ENCODE data around the gene PLA2G3. TPM values are rescaled to one million over a fixed set of nuclear protein-coding genes. Genes with fewer than 3 reads are reported as not detected.

PLA2G3 gene
- total and polyA plus RNA-seq, 2 of the 13 experiments (the other 11 are each of a cell fraction or from before 2014, with no cell fraction given): 0.12 to 0.42 TPM

GRCh38 chr22:31139066-31139465 is 1.2 kb downstream of the PLA2G3 start:
- peaks cover 18% of the 10 kb centered on the region for H3K4me1 ChIP-seq (ENCODE audit: insufficient read depth, low read length)
- in situ Hi-C loops (cut with HindIII; ENCODE audit: extremely low pct_ligation_motif_present, low pct_unique_long_range_greater_than_20kb) (no loop called here), intact Hi-C loops (cut with micrococcal nuclease; ENCODE audit: unreplicated experiment) (no loop called here)
- WGBS (ENCODE audit: low lambda C conversion rate): 25% methylated on average over 2 of the region's 3 CpGs
- no TSS peak for BruUV-seq (replicated peaks)
- no peak overlapping the region for H3K4me2 ChIP-seq (ENCODE audit: low read depth, low read length)
- H3K27ac ChIP-seq (ENCODE audit: extremely low read length, insufficient read depth, low read length): no peak overlapping the region
- H3K36me3 ChIP-seq (replicated peaks in 1 of 2; ENCODE audit: control insufficient read depth in 1 of 2, insufficient read depth in 2 of 2, low read length in 2 of 2): no peaks in the 10 kb centered on the region
- H3K9me3 ChIP-seq (ENCODE audit: low read length): no peaks in the 10 kb centered on the region
- peaks cover 5 to 48% of the 10 kb centered on the region in 2 experiments for H3K27me3 ChIP-seq (ENCODE audit: control insufficient read depth in 1 of 2, insufficient read depth in 2 of 2, low read length in 2 of 2)
- no peak for DNase-seq (ENCODE audit: low spot score)
- ChIA-PET CTCF (ENCODE audit: low intra/inter-chr PET ratio, low total read pairs) (no interaction called here), POLR2A (interaction anchor here (1.6 kb wide), 1 partner anchor 32 kb away, joined by 4 read pairs; the partner anchor contains the start of gene SELENOM)
- no peak for ATAC-seq
- TF ChIP-seq AHR (CRISPR knock-in tag; IDR thresholded peaks at IDR 0.05) (no peak), TRAFD1 (CRISPR knock-in tag; IDR thresholded peaks at IDR 0.05; ENCODE audit: borderline replicate concordance) (no peak), ZNF772 (CRISPR knock-in tag; IDR thresholded peaks at IDR 0.05) (no peak), ZNF382 (CRISPR knock-in tag; IDR thresholded peaks at IDR 0.05; ENCODE audit: borderline replicate concordance) (no peak), ZNF7 (CRISPR knock-in tag; IDR thresholded peaks at IDR 0.05) (no peak), PRPF4 (IDR thresholded peaks at IDR 0.05; ENCODE audit: low read depth, low read length, poor library complexity, severe bottlenecking) (no peak), ZSCAN31 (CRISPR knock-in tag; IDR thresholded peaks at IDR 0.05; ENCODE audit: low read depth) (no peak), ZNF879 (CRISPR knock-in tag; IDR thresholded peaks at IDR 0.05) (no peak), KDM6A (CRISPR knock-in tag; IDR thresholded peaks at IDR 0.05; ENCODE audit: low read depth) (no peak), ZBTB42 (CRISPR knock-in tag; IDR thresholded peaks at IDR 0.05) (no peak), GTF3A (CRISPR knock-in tag; conservative IDR thresholded peaks at IDR 0.05) (no peak), ZNF282 (IDR thresholded peaks at IDR 0.05; ENCODE audit: partially characterized antibody) (no peak), TBL1XR1 (IDR thresholded peaks at IDR 0.05; ENCODE audit: borderline replicate concordance, low read length, partially characterized antibody) (no peak), POLR2G (IDR thresholded peaks at IDR 0.05; ENCODE audit: low read depth, low read length) (no peak), ZSCAN30 (CRISPR knock-in tag; IDR thresholded peaks at IDR 0.05) (no peak), ZNF710 (CRISPR knock-in tag; IDR thresholded peaks at IDR 0.05; ENCODE audit: borderline replicate concordance) (no peak), JUND (CRISPR knock-in tag; IDR thresholded peaks at IDR 0.05) (no peak)
- H3K9ac ChIP-seq (ENCODE audit: insufficient read depth, low read depth, low read length): no peak overlapping the region
- H3K79me2 ChIP-seq (ENCODE audit: insufficient read depth, low read length): no peaks in the 10 kb centered on the region
- H3K4me3 ChIP-seq (replicated peaks in 1 of 3; ENCODE audit: insufficient read depth in 1 of 3, low read depth in 2 of 3, low read length in 3 of 3): no peak overlapping the region
- no peak overlapping the region for H2AFZ ChIP-seq (ENCODE audit: low read length)
- no peaks in the 10 kb centered on the region for H4K20me1 ChIP-seq (ENCODE audit: insufficient read depth, low read length)
- FAIRE-seq: no peak
